CD14-positive monocyte (primary cell): ENCODE measurements around the gene VASH2. TPM values are rescaled to one million over a fixed set of nuclear protein-coding genes. Genes with fewer than 3 reads are reported as not detected.
"Not testable (repeated sequence)": the region's sequence is repeated elsewhere in the genome, so short reads cannot be mapped to it uniquely, and the experiment has no call there.

Experiments used
- DNase-seq, 3 donors: peaks; one replicate each; pipeline ENCODE4 v3.0.0-alpha.2; 2011 to 2022
- H2AFZ ChIP-seq: 2 replicates; pipeline ENCODE4 v1.6.0; 2012; ENCODE audit warnings: mild to moderate bottlenecking, low read depth, low read length, inconsistent platforms; ENCODE audit not compliant: insufficient read depth, poor library complexity, severe bottlenecking
- H3K27ac ChIP-seq, 2 donors: 1 replicate in 1 of 2; 2 replicates in 1 of 2; pipeline ENCODE4 v1.5.1; 2012 to 2013; ENCODE audit warnings: low read length in 2 of 2, control low read depth in 1 of 2, inconsistent platforms in 1 of 2, low read depth in 1 of 2, mild to moderate bottlenecking in 1 of 2
- H3K27me3 ChIP-seq, 2 donors: one replicate each; pipeline versions ENCODE4 v1.6.0 to v1.6.1; 2011 to 2013; ENCODE audit warnings: low read length in 2 of 2; ENCODE audit not compliant: control insufficient read depth in 2 of 2, insufficient read depth in 2 of 2
- H3K36me3 ChIP-seq, 2 donors: replicated peaks in 1 of 2; 1 replicate in 1 of 2; 2 replicates in 1 of 2; pipeline versions ENCODE4 v1.5.1 to v1.6.1; 2012 to 2013; ENCODE audit warnings: low read length in 2 of 2, control low read depth in 1 of 2, inconsistent platforms in 1 of 2, mild to moderate bottlenecking in 1 of 2; ENCODE audit not compliant: insufficient read depth in 2 of 2, control insufficient read depth in 1 of 2
- H3K4me1 ChIP-seq, 2 donors: 1 replicate in 1 of 2; 2 replicates in 1 of 2; pipeline versions ENCODE4 v1.5.1 to v1.6.1; 2012 to 2013; ENCODE audit warnings: low read length in 2 of 2, control low read depth in 1 of 2, inconsistent platforms in 1 of 2, mild to moderate bottlenecking in 1 of 2, moderate library complexity in 1 of 2; ENCODE audit not compliant: insufficient read depth in 2 of 2, control insufficient read depth in 1 of 2
- H3K4me2 ChIP-seq: replicated peaks from 2 replicates; pipeline ENCODE3; 2012; ENCODE audit warnings: low read length, moderate library complexity, mild to moderate bottlenecking; ENCODE audit not compliant: poor library complexity, severe bottlenecking; ENCODE audit errors: extremely low read depth
- H3K4me3 ChIP-seq, 3 experiments: fragments of 200-600 bp in 1 of 3; sonication (generic) in 1 of 3; replicated peaks in 1 of 3; 1 replicate in 2 of 3; 2 replicates in 1 of 3; pipeline ENCODE4 v1.5.1; 2011 to 2013; ENCODE audit warnings: low read length in 3 of 3, mild to moderate bottlenecking in 3 of 3, control low read depth in 2 of 3, low read depth in 2 of 3, inconsistent platforms in 1 of 3, moderate library complexity in 1 of 3
- H3K79me2 ChIP-seq: 2 replicates; pipeline ENCODE4 v1.6.0; 2012; ENCODE audit warnings: mild to moderate bottlenecking, control low read depth, inconsistent platforms, low read length, moderate library complexity; ENCODE audit not compliant: insufficient read depth
- H3K9ac ChIP-seq: 2 replicates; pipeline ENCODE4 v1.6.0; 2017; ENCODE audit warnings: low read length, mild to moderate bottlenecking; ENCODE audit not compliant: insufficient read depth, poor library complexity, severe bottlenecking
- H3K9me3 ChIP-seq, 2 donors: replicated peaks in 1 of 2; 1 replicate in 1 of 2; 2 replicates in 1 of 2; pipeline versions ENCODE4 v1.5.1 to v1.6.1; 2012 to 2013; ENCODE audit warnings: low read length in 2 of 2, control low read depth in 1 of 2; ENCODE audit not compliant: control insufficient read depth in 1 of 2, insufficient read depth in 1 of 2
- H4K20me1 ChIP-seq: 2 replicates; pipeline ENCODE4 v1.6.0; 2012; ENCODE audit warnings: mild to moderate bottlenecking, low read length, control low read depth, moderate library complexity; ENCODE audit not compliant: insufficient read depth
- H3K27ac Mint-ChIP-seq, 7 donors: one replicate each; pipeline ENCODE4 v1.8.0; 2020; ENCODE audit warnings: mild to moderate bottlenecking in 7 of 7, mixed read lengths in 7 of 7, moderate library complexity in 6 of 7, inconsistent platforms in 2 of 7
- H3K27me3 Mint-ChIP-seq, 3 donors: one replicate each; pipeline ENCODE4 v1.8.0; 2021 to 2022; ENCODE audit warnings: low read depth in 3 of 3, mild to moderate bottlenecking in 3 of 3, mixed read lengths in 3 of 3, moderate library complexity in 3 of 3, inconsistent platforms in 1 of 3
- H3K36me3 Mint-ChIP-seq, 2 donors: one replicate each; pipeline ENCODE4 v1.8.0; 2020; ENCODE audit warnings: mixed read lengths in 2 of 2, inconsistent platforms in 1 of 2, mild to moderate bottlenecking in 1 of 2
- H3K4me1 Mint-ChIP-seq: one replicate; pipeline ENCODE4 v1.8.0; 2020; ENCODE audit warnings: mild to moderate bottlenecking, mixed read lengths
- H3K4me3 Mint-ChIP-seq, 2 donors: one replicate each; pipeline ENCODE4 v1.8.0; 2020; ENCODE audit warnings: mild to moderate bottlenecking in 2 of 2, mixed read lengths in 2 of 2, moderate library complexity in 1 of 2
- H3K9me3 Mint-ChIP-seq, 7 donors: one replicate each; pipeline ENCODE4 v1.8.0; 2020 to 2022; ENCODE audit warnings: mixed read lengths in 7 of 7, mild to moderate bottlenecking in 6 of 7, moderate library complexity in 6 of 7, inconsistent platforms in 2 of 7
- CTCF ChIP-seq: fragments of 200-600 bp; IDR thresholded peaks from one replicate; pipeline ENCODE4 v1.8.0; 2022; ENCODE audit warnings: antibody characterized with exemption, mild to moderate bottlenecking
- whole genome bisulfite sequencing: methylation state at CpG from one replicate; pipeline ENCODE4 v1.1.5; 2013; ENCODE audit warnings: missing lambda C conversion rate; ENCODE audit not compliant: insufficient coverage; 5-methylcytosine and 5-hydroxymethylcytosine counted together
- intact Hi-C, 2 donors: fragments of 100-400 bp; cut with micrococcal nuclease; formaldehyde crosslinking; loops; one replicate each; pipeline versions ENCODE4 v1.15.0 to v1.15.1; 2023
- polyA plus RNA-seq, 3 donors: library from polyadenylated mRNA; depleted of rRNA in 1 of 3; unstranded in 2 of 3; stranded (reverse) in 1 of 3; fragments of 300-500 nt in 2 of 3; fragments of >200 nt in 1 of 3; fragmentation: Illumina TruSeq in 2 of 3; gene quantifications; 1 replicate in 2 of 3; 2 replicates in 1 of 3; pipeline ENCODE4 v1.2.3, GENCODE V29; 2012 to 2021

VASH2 gene
- polyA plus RNA-seq, 3 donors = 0.07 TPM; not detected in 2

GRCh38 chr1:213019450-213019849 lies 69.1 kb downstream of the VASH2 start:
- Histone ChIP-seq H3K4me3 (no peak overlapping the region), H3K27me3 (no peaks in the 10 kb centered on the region), H2AFZ (no peak overlapping the region), H3K79me2 (peaks cover 8% of the 10 kb centered on the region), H4K20me1 (no peaks in the 10 kb centered on the region), H3K4me2 (no peak overlapping the region), H3K36me3 (no peaks in the 10 kb centered on the region), H3K9ac (no peak overlapping the region), H3K9me3 (no peaks in the 10 kb centered on the region), H3K4me1 (peaks cover 11 to 13% of the 10 kb centered on the region in 2 donors), H3K27ac (no peak overlapping the region)
- intact Hi-C loops = loop anchor here in 1 of 2 donors (5.0 to 10.0 kb wide), 3 partner anchors 33 to 225 kb away; partner anchors contain the start of genes FLVCR1, NSL1, RPS6KC1 and TATDN3
- Mint-ChIP-seq H3K9me3 (no peaks in the 10 kb centered on the region), H3K27ac (no peak overlapping the region), H3K4me3 (peak overlapping the region in 1 of 2 donors; percentile 6), H3K4me1 (peaks cover 7% of the 10 kb centered on the region), H3K27me3 (no peaks in the 10 kb centered on the region), H3K36me3 (no peaks in the 10 kb centered on the region)
- WGBS = no CpG with 5 or more reads among the region's 4 CpGs
- TF ChIP-seq CTCF = no peak
- no peak for DNase-seq

- Histone ChIP-seq H3K9me3 (peaks cover 0 to under 1% of the 10 kb centered on the region in 2 donors), H4K20me1 (no peaks in the 10 kb centered on the region), H3K4me2 (no peak overlapping the region), H3K9ac (no peak overlapping the region), H3K27me3 (no peaks in the 10 kb centered on the region), H3K79me2 (peaks cover 2% of the 10 kb centered on the region), H3K4me1 (peaks cover 5 to 7% of the 10 kb centered on the region in 2 donors), H3K4me3 (no peak overlapping the region), H3K36me3 (no peaks in the 10 kb centered on the region), H3K27ac (no peak overlapping the region), H2AFZ (no peak overlapping the region)
- WGBS = 100% methylated on average over 1 of the region's 3 CpGs
- Mint-ChIP-seq H3K27me3 (peaks cover 0 to under 1% (median 0%) of the 10 kb centered on the region in 3 donors), H3K36me3 (peaks cover 0 to under 1% of the 10 kb centered on the region in 2 donors), H3K4me1 (peaks cover 2% of the 10 kb centered on the region), H3K4me3 (no peak overlapping the region), H3K27ac (no peak overlapping the region), H3K9me3 (peaks cover 0 to 3% (median under 1%) of the 10 kb centered on the region in 7 donors)
- DNase-seq = no peak
- TF ChIP-seq CTCF = no peak
- intact Hi-C loops = no loop called here
Measured at GRCh38 chr1:213020016-213020415, 69.7 kb downstream of the VASH2 start.

GRCh38 chr1:213027024-213027423 lies 76.7 kb downstream of the VASH2 start:
- H3K4me2 ChIP-seq, H3K4me3 ChIP-seq, H3K27me3 ChIP-seq, H3K4me1 Mint-ChIP-seq, H4K20me1 ChIP-seq, H3K79me2 ChIP-seq, H3K36me3 Mint-ChIP-seq, H3K27ac Mint-ChIP-seq, H3K4me1 ChIP-seq, H3K36me3 ChIP-seq, intact Hi-C loops, H3K4me3 Mint-ChIP-seq, H2AFZ ChIP-seq, DNase-seq, H3K27me3 Mint-ChIP-seq, H3K9ac ChIP-seq, H3K9me3 ChIP-seq, H3K27ac ChIP-seq: not testable (repeated sequence)
- 83% methylated on average over 2 of the region's 3 CpGs for WGBS
- H3K9me3 Mint-ChIP-seq = peaks cover 0 to 17% (median 9%) of the 10 kb centered on the region in 7 donors
